Astrocyte (in vitro differentiated cells and primary cell): ENCODE data around the gene PIM2. TPM values are rescaled to one million over a fixed set of nuclear protein-coding genes. Genes with fewer than 3 reads are reported as not detected.

Experiments used
- DNase-seq: peaks from one replicate; pipeline ENCODE4 v3.0.0-alpha.2; 2010; ENCODE audit warnings: low read depth
- FAIRE-seq: peaks from 2 replicates; lab custom pipeline; 2011; peaks lifted over from hg19 to GRCh38; lab: Jason Lieb, UNC
- H2AFZ ChIP-seq: 2 replicates; pipeline ENCODE4 v1.6.0; 2012; ENCODE audit warnings: low read depth, low read length, inconsistent platforms
- H3K27ac ChIP-seq: 2 replicates; pipeline ENCODE4 v1.5.1; 2011; ENCODE audit warnings: low read depth, low read length, inconsistent platforms
- H3K27me3 ChIP-seq: 2 replicates; pipeline ENCODE4 v1.6.0; 2011; ENCODE audit warnings: low read length, inconsistent platforms; ENCODE audit not compliant: insufficient read depth
- H3K36me3 ChIP-seq: 2 replicates; pipeline ENCODE4 v1.5.1; 2011; ENCODE audit warnings: low read length, inconsistent platforms; ENCODE audit not compliant: insufficient read depth
- H3K4me1 ChIP-seq: 2 replicates; pipeline ENCODE4 v1.5.1; 2011; ENCODE audit warnings: low read length, inconsistent platforms; ENCODE audit not compliant: insufficient read depth
- H3K4me2 ChIP-seq: 2 replicates; pipeline ENCODE4 v1.6.0; 2012; ENCODE audit warnings: low read length, inconsistent platforms
- H3K4me3 ChIP-seq: 2 replicates; pipeline ENCODE4 v1.5.1; 2011; ENCODE audit warnings: low read depth, mild to moderate bottlenecking, low read length, inconsistent platforms; ENCODE audit not compliant: insufficient read depth
- H3K79me2 ChIP-seq: 2 replicates; pipeline ENCODE4 v1.6.0; 2012; ENCODE audit warnings: mild to moderate bottlenecking, low read length, inconsistent platforms; ENCODE audit not compliant: insufficient read depth
- H3K9ac ChIP-seq: 2 replicates; pipeline ENCODE4 v1.6.0; 2012; ENCODE audit warnings: mild to moderate bottlenecking, low read length, inconsistent platforms
- H3K9me3 ChIP-seq: 2 replicates; pipeline ENCODE4 v1.5.1; 2012; ENCODE audit warnings: low read depth, mild to moderate bottlenecking, low read length, inconsistent platforms; ENCODE audit not compliant: insufficient read depth
- H4K20me1 ChIP-seq: 2 replicates; pipeline ENCODE4 v1.6.0; 2012; ENCODE audit warnings: low read length, inconsistent platforms; ENCODE audit not compliant: insufficient read depth
- H3K27ac Mint-ChIP-seq: one replicate; pipeline ENCODE4 v1.8.0; 2021; ENCODE audit warnings: mild to moderate bottlenecking, mixed read lengths; ENCODE audit not compliant: unreplicated experiment
- H3K27me3 Mint-ChIP-seq: one replicate; pipeline ENCODE4 v1.8.0; 2021; ENCODE audit warnings: low read depth, mixed read lengths; ENCODE audit not compliant: unreplicated experiment
- H3K36me3 Mint-ChIP-seq: one replicate; pipeline ENCODE4 v1.8.0; 2021; ENCODE audit warnings: low read depth, mixed read lengths; ENCODE audit not compliant: unreplicated experiment
- H3K4me1 Mint-ChIP-seq: one replicate; pipeline ENCODE4 v1.8.0; 2021; ENCODE audit warnings: low read depth, mixed read lengths; ENCODE audit not compliant: unreplicated experiment
- H3K4me3 Mint-ChIP-seq: one replicate; pipeline ENCODE4 v1.8.0; 2021; ENCODE audit warnings: mild to moderate bottlenecking, moderate library complexity, mixed read lengths; ENCODE audit not compliant: unreplicated experiment
- H3K9me3 Mint-ChIP-seq: one replicate; pipeline ENCODE4 v1.8.0; 2021; ENCODE audit warnings: mild to moderate bottlenecking, mixed read lengths; ENCODE audit not compliant: unreplicated experiment
- CTCF ChIP-seq: IDR thresholded peaks from 2 replicates; pipeline ENCODE4 v1.5.1; 2011; ENCODE audit warnings: low read depth, mild to moderate bottlenecking, inconsistent platforms, low read length, moderate library complexity; ENCODE audit not compliant: insufficient read depth
- EZH2 ChIP-seq: IDR thresholded peaks from 2 replicates; pipeline ENCODE4 v1.6.1; 2012; ENCODE audit warnings: mild to moderate bottlenecking, low read length, inconsistent platforms; ENCODE audit not compliant: insufficient read depth
- total RNA-seq: library from RNA; stranded (reverse); gene quantifications from 2 replicates; pipeline ENCODE4 v1.2.1, GENCODE V29; 2021

PIM2 gene
- total RNA-seq, 1 donor from 2014 or later: 13.4 TPM

DNA sequence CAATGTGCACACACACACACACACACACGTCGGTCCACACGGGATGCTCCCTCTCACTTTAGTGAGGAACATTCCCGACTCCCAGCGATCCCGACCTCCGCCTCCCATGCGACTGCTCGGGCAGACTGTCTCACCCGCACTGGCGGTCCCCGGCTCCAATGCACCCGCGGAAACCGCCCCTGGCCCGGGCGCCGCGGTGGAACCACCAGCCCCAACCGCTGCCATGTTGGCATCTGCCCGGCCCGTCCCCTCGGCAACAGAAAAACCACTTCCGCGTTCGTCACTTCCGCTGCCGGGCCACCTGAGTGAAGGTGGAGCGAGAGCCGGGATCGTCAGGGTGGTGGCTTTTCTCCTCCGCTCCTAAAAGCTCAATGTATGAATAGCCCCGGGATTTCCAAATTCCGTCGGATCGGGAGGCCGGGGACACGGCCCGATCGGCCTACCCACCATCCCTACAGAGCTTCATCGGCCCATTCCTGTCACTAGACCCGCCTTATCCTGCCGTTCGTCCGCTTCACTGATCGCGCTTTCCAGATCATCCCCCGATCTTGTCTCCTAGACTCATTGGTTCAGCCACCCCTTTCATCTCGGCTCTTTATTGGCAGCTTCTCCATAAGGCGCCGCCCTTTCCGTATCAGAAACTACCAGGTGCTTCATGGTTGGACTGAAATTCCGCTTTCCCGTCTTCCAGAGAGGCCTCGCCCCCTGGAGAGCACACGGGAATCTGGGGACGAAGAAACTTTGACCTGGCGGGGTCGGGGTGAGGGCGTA, 7.2 kb downstream of the PIM2 start, which contains the start of gene SLC35A2:
Gene SLC35A2 (minus strand): TSS at position 235 of the 771 bp plus-strand sequence. CDS start 10 bp downstream, at position 225.
- Histone ChIP-seq H3K9me3 (no peaks in the 10 kb centered on the region), H3K27me3 (no peaks in the 10 kb centered on the region), H2AFZ (peak within 1 kb of the TSS; percentile 62), H4K20me1 (peaks cover 9% of the 10 kb centered on the region), H3K79me2 (peaks cover 32% of the 10 kb centered on the region), H3K4me2 (peak within 1 kb of the TSS; percentile 97), H3K4me1 (peaks cover 11% of the 10 kb centered on the region), H3K36me3 (peaks cover 2% of the 10 kb centered on the region), H3K27ac (peak within 1 kb of the TSS; percentile 79), H3K9ac (peak within 1 kb of the TSS; percentile 99), H3K4me3 (peak within 1 kb of the TSS; percentile 98)
- TF ChIP-seq EZH2: no peak
- no peak for TF ChIP-seq CTCF
- H3K4me1 Mint-ChIP-seq: peaks cover 1% of the 10 kb centered on the region
- no peaks in the 10 kb centered on the region for H3K9me3 Mint-ChIP-seq
- peak; percentile 66 for DNase-seq
- H3K27ac Mint-ChIP-seq: peak within 1 kb of the TSS; percentile 99
- H3K4me3 Mint-ChIP-seq: peak within 1 kb of the TSS; percentile 98
- peak; percentile 43 for FAIRE-seq
- no peaks in the 10 kb centered on the region for H3K27me3 Mint-ChIP-seq
- H3K36me3 Mint-ChIP-seq: peaks cover 3% of the 10 kb centered on the region

DNA sequence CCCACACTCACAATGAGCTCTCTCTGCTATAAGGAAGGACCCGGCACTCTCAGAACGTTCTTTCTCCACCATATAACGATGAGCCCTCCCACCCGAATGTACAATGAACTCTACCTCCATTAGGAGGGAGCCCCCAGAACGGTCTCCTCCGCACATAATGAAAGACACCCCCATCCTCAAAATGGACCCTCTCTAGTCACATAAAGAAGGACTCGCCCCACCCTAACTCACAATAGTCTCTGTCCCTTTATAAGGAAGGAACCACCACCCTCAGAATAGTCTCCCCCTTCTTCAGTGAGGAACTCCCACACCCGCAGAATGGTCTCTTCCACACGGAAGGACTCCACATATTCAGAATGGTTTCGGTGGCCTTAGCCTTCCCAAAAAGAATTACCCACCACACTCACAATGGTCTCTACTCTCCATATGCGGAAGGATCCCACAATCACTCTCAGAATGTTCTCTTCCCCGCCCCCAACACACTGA, 7.9 kb downstream of the PIM2 start:
- peak overlapping the region; percentile 79 for H3K27ac ChIP-seq
- peaks cover 15% of the 10 kb centered on the region for H4K20me1 ChIP-seq
- H3K27me3 Mint-ChIP-seq: no peaks in the 10 kb centered on the region
- H3K9ac ChIP-seq: peak overlapping the region; percentile 99
- H3K27me3 ChIP-seq: no peaks in the 10 kb centered on the region
- TF ChIP-seq EZH2 (no peak), CTCF (no peak)
- peaks cover 32% of the 10 kb centered on the region for H3K79me2 ChIP-seq
- peak overlapping the region; percentile 97 for H3K4me2 ChIP-seq
- FAIRE-seq: peak; percentile 52
- H3K4me1 Mint-ChIP-seq: peaks cover 1% of the 10 kb centered on the region
- no peaks in the 10 kb centered on the region for H3K9me3 ChIP-seq
- peak overlapping the region; percentile 98 for H3K4me3 ChIP-seq
- H3K4me1 ChIP-seq: peaks cover 11% of the 10 kb centered on the region
- peak overlapping the region; percentile 62 for H2AFZ ChIP-seq
- H3K36me3 Mint-ChIP-seq: peaks cover 4% of the 10 kb centered on the region
- peaks cover 2% of the 10 kb centered on the region for H3K36me3 ChIP-seq
- H3K27ac Mint-ChIP-seq: peak overlapping the region; percentile 99
- no peaks in the 10 kb centered on the region for H3K9me3 Mint-ChIP-seq
- no peak for DNase-seq
- peak overlapping the region; percentile 98 for H3K4me3 Mint-ChIP-seq
